GM12878 (cell line): Measurements from ENCODE around the gene TMEM168. TPM values are rescaled to one million over a fixed set of nuclear protein-coding genes. Genes with fewer than 3 reads are reported as not detected.

ENCODE experiments used
- HDAC2 ChIP-seq: fragments of 200-600 bp; sonication (generic); IDR thresholded peaks from 2 replicates; pipeline ENCODE4 v1.6.1; 2017
- NFYB ChIP-seq: IDR thresholded peaks from 2 replicates; pipeline ENCODE4 v1.6.1; 2011; ENCODE audit warnings: low read depth, mild to moderate bottlenecking, low read length, improper control_type of control experiment, moderate library complexity; ENCODE audit not compliant: insufficient read depth
- TAF1 ChIP-seq: IDR thresholded peaks from 2 replicates; pipeline ENCODE4 v1.6.1; 2011; ENCODE audit warnings: mild to moderate bottlenecking, low read depth, low read length, borderline replicate concordance
- ZNF207 ChIP-seq: fragments of 450-650 bp; IDR thresholded peaks from 2 replicates; pipeline ENCODE4 v1.6.1; 2014; ENCODE audit warnings: antibody characterized with exemption, mild to moderate bottlenecking, borderline replicate concordance
- polyA plus RNA-seq, 11 experiments: library from polyadenylated mRNA; depleted of rRNA in 4 of 11; unstranded in 6 of 11; stranded (reverse) in 5 of 11; fragments of >200 nt; fragmentation: Nextera tagmentation in 4 of 11; fragmentation: Illumina TruSeq in 1 of 11; extraction: Ambion mirVana in 4 of 11; extraction: Trizol in 1 of 11; gene quantifications; 1 replicate in 1 of 11; 2 replicates in 10 of 11; pipeline versions ENCODE4 v1.2.1 to v1.2.3, GENCODE V29; 2011 to 2016; ENCODE audit warnings: inconsistent platforms in 2 of 11, missing spikeins in 2 of 11, low read depth in 1 of 11
- total RNA-seq, 4 experiments: library from RNA; depleted of rRNA in 3 of 4; stranded (reverse); fragments of >200 nt in 3 of 4; fragmentation: Illumina TruSeq in 1 of 4; extraction: Trizol in 1 of 4; gene quantifications; 2 replicates each; pipeline versions ENCODE4 v1.2.1 to v1.2.3, GENCODE V29; 2013 to 2021
- TF ChIP-seq, protein P1 (sequence below): fragments of 450-650 bp; IDR thresholded peaks from 2 replicates; pipeline ENCODE4 v1.6.1; 2017; ENCODE audit warnings: mild to moderate bottlenecking, moderate library complexity
- TF ChIP-seq, protein P2 (sequence below): IDR thresholded peaks from 2 replicates; pipeline ENCODE4 v1.6.1; 2012; ENCODE audit warnings: low read depth, low read length, improper control_type of control experiment
- TF ChIP-seq, protein P3 (sequence below): IDR thresholded peaks from 2 replicates; pipeline ENCODE4 v1.6.1; 2012; ENCODE audit warnings: low read depth, low read length, improper control_type of control experiment

TMEM168 gene
- total and polyA plus RNA-seq, 10 of the 15 experiments (the other 5 are each of a cell fraction or from before 2014, with no cell fraction given) = 9.1 to 44.2 (median 19.8) TPM

DNA sequence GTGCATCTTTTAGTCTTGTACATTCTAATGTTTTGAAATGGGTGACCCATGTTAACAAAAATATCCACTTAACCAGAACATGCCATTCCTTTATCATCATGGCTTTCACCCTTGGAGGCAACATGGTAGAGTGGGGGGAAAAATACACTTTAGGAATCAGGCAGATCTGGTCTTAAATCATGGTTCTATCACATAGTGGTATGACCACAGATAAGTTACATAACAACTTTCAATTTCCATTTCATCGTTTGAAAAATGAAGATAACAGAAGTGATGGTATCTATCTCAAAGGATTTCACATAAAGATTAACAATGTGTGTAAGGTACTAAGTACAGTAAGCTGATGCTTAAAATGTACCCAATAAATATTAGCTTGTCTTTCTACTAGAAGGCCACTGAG is 19.0 kb downstream of the TMEM168 start (continued):
- TF ChIP-seq, protein P1, sequence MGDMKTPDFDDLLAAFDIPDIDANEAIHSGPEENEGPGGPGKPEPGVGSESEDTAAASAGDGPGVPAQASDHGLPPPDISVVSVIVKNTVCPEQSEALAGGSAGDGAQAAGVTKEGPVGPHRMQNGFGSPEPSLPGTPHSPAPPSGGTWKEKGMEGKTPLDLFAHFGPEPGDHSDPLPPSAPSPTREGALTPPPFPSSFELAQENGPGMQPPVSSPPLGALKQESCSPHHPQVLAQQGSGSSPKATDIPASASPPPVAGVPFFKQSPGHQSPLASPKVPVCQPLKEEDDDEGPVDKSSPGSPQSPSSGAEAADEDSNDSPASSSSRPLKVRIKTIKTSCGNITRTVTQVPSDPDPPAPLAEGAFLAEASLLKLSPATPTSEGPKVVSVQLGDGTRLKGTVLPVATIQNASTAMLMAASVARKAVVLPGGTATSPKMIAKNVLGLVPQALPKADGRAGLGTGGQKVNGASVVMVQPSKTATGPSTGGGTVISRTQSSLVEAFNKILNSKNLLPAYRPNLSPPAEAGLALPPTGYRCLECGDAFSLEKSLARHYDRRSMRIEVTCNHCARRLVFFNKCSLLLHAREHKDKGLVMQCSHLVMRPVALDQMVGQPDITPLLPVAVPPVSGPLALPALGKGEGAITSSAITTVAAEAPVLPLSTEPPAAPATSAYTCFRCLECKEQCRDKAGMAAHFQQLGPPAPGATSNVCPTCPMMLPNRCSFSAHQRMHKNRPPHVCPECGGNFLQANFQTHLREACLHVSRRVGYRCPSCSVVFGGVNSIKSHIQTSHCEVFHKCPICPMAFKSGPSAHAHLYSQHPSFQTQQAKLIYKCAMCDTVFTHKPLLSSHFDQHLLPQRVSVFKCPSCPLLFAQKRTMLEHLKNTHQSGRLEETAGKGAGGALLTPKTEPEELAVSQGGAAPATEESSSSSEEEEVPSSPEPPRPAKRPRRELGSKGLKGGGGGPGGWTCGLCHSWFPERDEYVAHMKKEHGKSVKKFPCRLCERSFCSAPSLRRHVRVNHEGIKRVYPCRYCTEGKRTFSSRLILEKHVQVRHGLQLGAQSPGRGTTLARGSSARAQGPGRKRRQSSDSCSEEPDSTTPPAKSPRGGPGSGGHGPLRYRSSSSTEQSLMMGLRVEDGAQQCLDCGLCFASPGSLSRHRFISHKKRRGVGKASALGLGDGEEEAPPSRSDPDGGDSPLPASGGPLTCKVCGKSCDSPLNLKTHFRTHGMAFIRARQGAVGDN = no peak
- no peak for TF ChIP-seq HDAC2
- TF ChIP-seq, protein P2, sequence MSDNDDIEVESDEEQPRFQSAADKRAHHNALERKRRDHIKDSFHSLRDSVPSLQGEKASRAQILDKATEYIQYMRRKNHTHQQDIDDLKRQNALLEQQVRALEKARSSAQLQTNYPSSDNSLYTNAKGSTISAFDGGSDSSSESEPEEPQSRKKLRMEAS = no peak
- TF ChIP-seq NFYB = no peak
- TF ChIP-seq ZNF207 = no peak
- TF ChIP-seq, protein P3, sequence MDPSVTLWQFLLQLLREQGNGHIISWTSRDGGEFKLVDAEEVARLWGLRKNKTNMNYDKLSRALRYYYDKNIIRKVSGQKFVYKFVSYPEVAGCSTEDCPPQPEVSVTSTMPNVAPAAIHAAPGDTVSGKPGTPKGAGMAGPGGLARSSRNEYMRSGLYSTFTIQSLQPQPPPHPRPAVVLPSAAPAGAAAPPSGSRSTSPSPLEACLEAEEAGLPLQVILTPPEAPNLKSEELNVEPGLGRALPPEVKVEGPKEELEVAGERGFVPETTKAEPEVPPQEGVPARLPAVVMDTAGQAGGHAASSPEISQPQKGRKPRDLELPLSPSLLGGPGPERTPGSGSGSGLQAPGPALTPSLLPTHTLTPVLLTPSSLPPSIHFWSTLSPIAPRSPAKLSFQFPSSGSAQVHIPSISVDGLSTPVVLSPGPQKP = no peak
- TF ChIP-seq TAF1 = no peak
